Astrocyte (in vitro differentiated cells and primary cell): ENCODE measurements around the gene TEAD1.

Source experiments
- EZH2 ChIP-seq: IDR thresholded peaks from 2 replicates; pipeline ENCODE4 v1.6.1; 2012; ENCODE audit warnings: mild to moderate bottlenecking, low read length, inconsistent platforms; ENCODE audit not compliant: insufficient read depth
- TF ChIP-seq, protein P1 (sequence below): IDR thresholded peaks from 2 replicates; pipeline ENCODE4 v1.5.1; 2011; ENCODE audit warnings: low read depth, mild to moderate bottlenecking, inconsistent platforms, low read length, moderate library complexity; ENCODE audit not compliant: insufficient read depth

DNA sequence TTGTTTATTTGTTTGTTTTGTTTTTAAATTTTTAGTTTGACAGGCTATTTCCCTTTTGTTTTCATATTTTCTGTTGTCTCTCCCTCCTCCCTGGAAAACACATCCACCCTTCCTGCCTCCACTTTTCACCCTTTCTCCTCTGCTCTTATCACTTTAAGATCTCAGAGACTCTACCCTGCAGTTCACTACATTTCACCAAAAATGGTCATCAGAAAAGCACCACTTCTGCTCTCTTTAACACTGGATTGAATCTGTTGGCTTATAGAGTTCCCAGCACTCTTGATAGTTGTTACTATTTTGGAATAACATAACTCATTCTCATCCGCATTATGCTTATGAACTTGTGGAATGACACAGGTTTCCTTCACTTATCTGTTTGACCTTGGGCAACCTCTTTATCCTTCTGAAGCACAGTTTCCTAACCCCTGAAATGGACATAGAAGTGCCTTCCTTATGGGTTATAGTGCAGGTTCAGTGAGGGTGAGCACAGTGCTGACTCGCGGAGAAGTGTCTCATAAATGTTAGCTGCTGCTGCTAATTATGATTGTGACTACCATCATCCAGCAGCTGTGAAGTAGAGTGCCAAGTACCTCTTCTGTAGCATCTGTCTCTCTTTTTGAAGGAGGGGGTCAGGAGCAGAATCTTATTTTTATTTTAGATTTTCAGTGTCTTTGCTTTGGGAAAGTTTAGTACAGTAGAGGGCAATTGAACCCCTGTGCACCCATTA lies 15.0 kb downstream of the TEAD1 start:
- TF ChIP-seq, protein P1, sequence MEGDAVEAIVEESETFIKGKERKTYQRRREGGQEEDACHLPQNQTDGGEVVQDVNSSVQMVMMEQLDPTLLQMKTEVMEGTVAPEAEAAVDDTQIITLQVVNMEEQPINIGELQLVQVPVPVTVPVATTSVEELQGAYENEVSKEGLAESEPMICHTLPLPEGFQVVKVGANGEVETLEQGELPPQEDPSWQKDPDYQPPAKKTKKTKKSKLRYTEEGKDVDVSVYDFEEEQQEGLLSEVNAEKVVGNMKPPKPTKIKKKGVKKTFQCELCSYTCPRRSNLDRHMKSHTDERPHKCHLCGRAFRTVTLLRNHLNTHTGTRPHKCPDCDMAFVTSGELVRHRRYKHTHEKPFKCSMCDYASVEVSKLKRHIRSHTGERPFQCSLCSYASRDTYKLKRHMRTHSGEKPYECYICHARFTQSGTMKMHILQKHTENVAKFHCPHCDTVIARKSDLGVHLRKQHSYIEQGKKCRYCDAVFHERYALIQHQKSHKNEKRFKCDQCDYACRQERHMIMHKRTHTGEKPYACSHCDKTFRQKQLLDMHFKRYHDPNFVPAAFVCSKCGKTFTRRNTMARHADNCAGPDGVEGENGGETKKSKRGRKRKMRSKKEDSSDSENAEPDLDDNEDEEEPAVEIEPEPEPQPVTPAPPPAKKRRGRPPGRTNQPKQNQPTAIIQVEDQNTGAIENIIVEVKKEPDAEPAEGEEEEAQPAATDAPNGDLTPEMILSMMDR: no peak
- no peak for TF ChIP-seq EZH2
